GM10266 (cell line): ENCODE results near the gene GALNT6.

Experiments
- DNase-seq: peaks from one replicate; pipeline ENCODE4 v3.0.0; 2012; ENCODE audit errors: extremely low spot score
- CTCF ChIP-seq: IDR thresholded peaks from 2 replicates; pipeline ENCODE4 v1.5.1; 2012; ENCODE audit warnings: mild to moderate bottlenecking, low read depth; ENCODE audit not compliant: control insufficient read depth, insufficient read depth; ENCODE audit errors: missing control alignments

The GALNT6 gene

GRCh38 chr12:51401020-51401419, 9.8 kb upstream of the GALNT6 start:
- DNase-seq: no peak
- TF ChIP-seq CTCF: no peak

GRCh38 chr12:51399891-51400290, 8.7 kb upstream of the GALNT6 start:
- DNase-seq: no peak
- no peak for TF ChIP-seq CTCF

- no peak for DNase-seq
- no peak for TF ChIP-seq CTCF
Measured at GRCh38 chr12:51397670-51398069, 6.5 kb upstream of the GALNT6 start.

GRCh38 chr12:51395283-51396230, 4.4 kb upstream of the GALNT6 start:
- no peak for TF ChIP-seq CTCF
- DNase-seq: peak; percentile 67

GRCh38 chr12:51393676-51394545, 2.7 kb upstream of the GALNT6 start:
- no peak for DNase-seq
- TF ChIP-seq CTCF: no peak

GRCh38 chr12:51392556-51393237, 1.5 kb upstream of the GALNT6 start:
- DNase-seq: peak; percentile 80
- no peak for TF ChIP-seq CTCF
